ENCODE results near the gene PRELID3B. TPM values are rescaled to one million over a fixed set of nuclear protein-coding genes. Genes with fewer than 3 reads are reported as not detected.
"Not testable (repeated sequence)": the region's sequence is repeated elsewhere in the genome, so short reads cannot be mapped to it uniquely, and the experiment has no call there.

The PRELID3B gene
- total RNA-seq, 2 experiments from 2014 or later, result 55.8 to 59.1 TPM

- peak overlapping the region; percentile 91 for H3K27ac Mint-ChIP-seq
- H3K9me3 Mint-ChIP-seq, result no peaks in the 10 kb centered on the region
- CTCF ChIA-PET, result interaction anchor here (1.3 kb wide), 1 partner anchor 45 kb away, joined by 5 read pairs; no protein-coding TSS in a partner anchor
- no peaks in the 10 kb centered on the region for H3K27me3 ChIP-seq (ENCODE audit: control insufficient read depth in 1 of 2, insufficient read depth in 2 of 2, low read length in 2 of 2)
- H3K4me3 Mint-ChIP-seq, result peak overlapping the region; percentile 92
- H3K36me3 ChIP-seq (ENCODE audit: insufficient read depth, low read length), result peaks cover 5% of the 10 kb centered on the region
- no peak for TF ChIP-seq CTCF (IDR thresholded peaks at IDR 0.05)
- intact Hi-C loops (cut with DNase I, micrococcal nuclease), result loop anchor here (1.0 to 10.0 kb wide), 6 partner anchors 11 to 738 kb away; partner anchors contain the start of genes ATP5F1E (in 2 of the 2), STX16 (in 2 of the 2), NELFCD (in 1 of the 2) and RAB22A (in 1 of the 2)
- POLR2A ChIA-PET, result interaction anchor here (0.9 to 4.1 kb wide), 16 partner anchors 9 to 392 kb away, joined by 3 to 67 read pairs (median 6); partner anchors contain the start of genes ATP5F1E and STX16
- no peaks in the 10 kb centered on the region for H3K9me3 ChIP-seq (ENCODE audit: control insufficient read depth in 1 of 2, insufficient read depth in 1 of 2, low read length in 2 of 2)
- peaks cover 48% of the 10 kb centered on the region for H3K4me1 Mint-ChIP-seq (ENCODE audit: low read depth)
- ATAC-seq (ENCODE audit: poor library complexity), result peak; percentile 94
- peak; percentile 87 to 97 (median 94) for DNase-seq
- H3K27ac ChIP-seq (ENCODE audit: low read depth in 1 of 2, low read length in 2 of 2), result peak overlapping the region; percentile 67 to 77
- H3K36me3 Mint-ChIP-seq (ENCODE audit: low read depth), result peaks cover 29% of the 10 kb centered on the region
- peaks cover 41% of the 10 kb centered on the region for H3K4me1 ChIP-seq (ENCODE audit: insufficient read depth, low read length)
- H3K27me3 Mint-ChIP-seq, result no peaks in the 10 kb centered on the region
- peak overlapping the region; percentile 85 for H3K4me3 ChIP-seq (ENCODE audit: low read length)
Observed at GRCh38 chr20:59042796-59043631, 428 bp upstream of the PRELID3B start.

GRCh38 chr20:59041487-59041886 lies 1.1 kb downstream of the PRELID3B start:
- peaks cover 37% of the 10 kb centered on the region for H3K4me1 ChIP-seq (ENCODE audit: insufficient read depth, low read length)
- peak overlapping the region; percentile 89 for H3K4me3 Mint-ChIP-seq
- H3K9me3 Mint-ChIP-seq; H3K27ac ChIP-seq (ENCODE audit: low read depth in 1 of 2, low read length in 2 of 2); H3K27me3 Mint-ChIP-seq; H3K9me3 ChIP-seq (ENCODE audit: control insufficient read depth in 1 of 2, insufficient read depth in 1 of 2, low read length in 2 of 2); DNase-seq; CTCF ChIA-PET; H3K27me3 ChIP-seq (ENCODE audit: control insufficient read depth in 1 of 2, insufficient read depth in 2 of 2, low read length in 2 of 2); ATAC-seq (ENCODE audit: poor library complexity): not testable (repeated sequence)
- peaks cover 19% of the 10 kb centered on the region for H3K36me3 ChIP-seq (ENCODE audit: insufficient read depth, low read length)
- peak overlapping the region; percentile 85 for H3K4me3 ChIP-seq (ENCODE audit: low read length)
- H3K27ac Mint-ChIP-seq, result peak overlapping the region; percentile 91
- peaks cover 44% of the 10 kb centered on the region for H3K36me3 Mint-ChIP-seq (ENCODE audit: low read depth)
- peaks cover 59% of the 10 kb centered on the region for H3K4me1 Mint-ChIP-seq (ENCODE audit: low read depth)
- POLR2A ChIA-PET, result interaction anchor here (2.2 to 4.1 kb wide), 3 partner anchors 9 to 212 kb away, joined by 6 to 67 read pairs (median 9); partner anchors contain the start of gene ATP5F1E
- intact Hi-C loops (cut with DNase I, micrococcal nuclease), result loop anchor here (5.0 to 10.0 kb wide), 4 partner anchors 41 to 737 kb away; partner anchors contain the start of genes STX16 (in 2 of the 2) and RAB22A (in 1 of the 2)

GRCh38 chr20:59040667-59041066 lies 1.9 kb downstream of the PRELID3B start:
- no peaks in the 10 kb centered on the region for H3K9me3 ChIP-seq (ENCODE audit: control insufficient read depth in 1 of 2, insufficient read depth in 1 of 2, low read length in 2 of 2)
- H3K4me1 Mint-ChIP-seq (ENCODE audit: low read depth), result peaks cover 59% of the 10 kb centered on the region
- H3K9me3 Mint-ChIP-seq, result no peaks in the 10 kb centered on the region
- ATAC-seq (ENCODE audit: poor library complexity) (no peak), DNase-seq (no peak)
- TF ChIP-seq CTCF (IDR thresholded peaks at IDR 0.05), result no peak
- POLR2A ChIA-PET, result interaction anchor here (4.1 kb wide), 1 partner anchor 8 kb away, joined by 67 read pairs; the partner anchor contains the start of gene ATP5F1E
- no peak overlapping the region for H3K4me3 ChIP-seq (ENCODE audit: low read length)
- no peak overlapping the region for H3K27ac ChIP-seq (ENCODE audit: low read depth in 1 of 2, low read length in 2 of 2)
- H3K27me3 Mint-ChIP-seq, result no peaks in the 10 kb centered on the region
- H3K36me3 Mint-ChIP-seq (ENCODE audit: low read depth), result peaks cover 52% of the 10 kb centered on the region
- H3K27ac Mint-ChIP-seq, result peak overlapping the region; percentile 91
- intact Hi-C loops (cut with DNase I, micrococcal nuclease), result loop anchor here (5.0 to 10.0 kb wide), 4 partner anchors 42 to 736 kb away; partner anchors contain the start of genes STX16 (in 2 of the 2) and RAB22A (in 1 of the 2)
- H3K4me1 ChIP-seq (ENCODE audit: insufficient read depth, low read length), result peaks cover 37% of the 10 kb centered on the region
- peak overlapping the region; percentile 89 for H3K4me3 Mint-ChIP-seq
- H3K36me3 ChIP-seq (ENCODE audit: insufficient read depth, low read length), result peaks cover 28% of the 10 kb centered on the region
- H3K27me3 ChIP-seq (ENCODE audit: control insufficient read depth in 1 of 2, insufficient read depth in 2 of 2, low read length in 2 of 2), result no peaks in the 10 kb centered on the region
- CTCF ChIA-PET, result no interaction called here

Data from CD4-positive, alpha-beta T cell (primary cell).